ENCODE data around the gene ABL2.
"Not testable (repeated sequence)": the region's sequence is repeated elsewhere in the genome, so short reads cannot be mapped to it uniquely, and the experiment has no call there.

ABL2 gene

GRCh38 chr1:179229214-179230140 lies at the start of gene ABL2:
Gene ABL2, minus strand, starts transcription at chr1:179229677. Its CDS starts 280 bp downstream, at chr1:179229397.
- DNase-seq (ENCODE audit: low read depth) = peak; percentile 19

- DNase-seq (ENCODE audit: low read depth) = no peak
These were observed 49.4 kb upstream of the ABL2 start for GRCh38 chr1:179278920-179279319.

- not testable (repeated sequence) for DNase-seq (ENCODE audit: low read depth)
These were observed 44.9 kb upstream of the ABL2 start for GRCh38 chr1:179274424-179274823.

DNA sequence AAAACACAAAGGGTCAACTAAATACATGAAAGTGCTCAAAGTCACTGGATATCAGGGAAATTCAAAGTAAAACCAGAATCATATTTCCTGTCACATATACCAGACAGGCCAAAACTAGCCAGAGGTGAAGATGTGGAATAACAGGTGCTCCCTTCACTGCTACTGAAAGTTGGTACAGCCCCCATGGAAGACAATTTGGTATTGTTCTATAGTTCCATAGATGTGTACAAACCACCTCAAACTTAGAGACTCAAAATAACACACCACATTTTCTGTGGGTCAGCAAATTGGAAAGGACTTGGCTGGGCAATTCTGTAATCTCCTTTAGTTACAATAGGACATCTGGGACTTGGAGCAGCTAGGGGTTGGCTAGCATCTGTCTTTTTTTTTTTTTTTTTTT lies 39.6 kb upstream of the ABL2 start:
- no peak for DNase-seq (ENCODE audit: low read depth)

GRCh38 chr1:179264507-179264906 lies 35.0 kb upstream of the ABL2 start:
- no peak for DNase-seq (ENCODE audit: low read depth)

DNA sequence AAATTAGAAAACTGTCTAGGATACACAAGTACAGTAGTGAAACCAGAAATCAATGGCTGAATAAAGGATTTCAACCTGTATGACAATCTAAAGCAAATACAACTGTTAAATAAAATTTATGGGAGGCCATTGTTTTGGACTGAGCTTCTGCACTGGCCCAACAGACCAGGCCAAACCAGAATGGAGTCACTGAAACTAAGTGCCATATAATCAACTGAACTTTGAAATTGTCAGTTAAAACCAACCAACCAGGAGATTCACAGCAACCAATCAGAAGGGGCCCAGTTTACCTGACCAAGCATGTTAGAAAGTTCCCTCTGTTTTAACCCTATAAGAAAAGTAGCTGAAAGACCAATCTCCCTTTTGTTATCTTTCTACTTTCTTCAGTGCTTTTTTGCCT lies 33.6 kb upstream of the ABL2 start:
- no peak for DNase-seq (ENCODE audit: low read depth)

- DNase-seq (ENCODE audit: low read depth) = no peak
These were observed 32.7 kb upstream of the ABL2 start for GRCh38 chr1:179262183-179262582.

GRCh38 chr1:179253286-179253972 lies 24.0 kb upstream of the ABL2 start:
- DNase-seq (ENCODE audit: low read depth) = no peak

DNA sequence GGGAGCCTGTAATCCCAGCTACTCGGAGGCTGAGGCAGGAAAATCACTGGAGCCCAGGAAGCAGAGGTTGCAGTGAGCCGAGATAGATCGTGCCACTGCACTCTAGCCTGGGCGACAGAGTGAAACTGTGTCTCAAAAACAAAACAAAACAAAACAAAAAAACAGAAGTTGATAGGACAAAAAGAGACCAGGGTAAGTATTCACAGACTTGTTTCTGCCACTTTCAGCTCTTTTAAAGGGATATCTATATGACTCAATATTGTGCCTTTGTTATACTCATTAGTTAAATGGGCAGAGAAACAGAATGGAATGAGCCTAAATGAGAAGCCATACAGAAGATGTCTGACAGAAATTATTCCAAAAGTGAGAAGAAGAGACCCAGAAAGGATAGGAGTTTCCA lies 23.1 kb upstream of the ABL2 start:
- DNase-seq (ENCODE audit: low read depth) = no peak

GRCh38 chr1:179251675-179252074 lies 22.2 kb upstream of the ABL2 start:
- no peak for DNase-seq (ENCODE audit: low read depth)

- DNase-seq (ENCODE audit: low read depth) = no peak
These were observed 18.4 kb upstream of the ABL2 start for GRCh38 chr1:179247923-179248322.

DNA sequence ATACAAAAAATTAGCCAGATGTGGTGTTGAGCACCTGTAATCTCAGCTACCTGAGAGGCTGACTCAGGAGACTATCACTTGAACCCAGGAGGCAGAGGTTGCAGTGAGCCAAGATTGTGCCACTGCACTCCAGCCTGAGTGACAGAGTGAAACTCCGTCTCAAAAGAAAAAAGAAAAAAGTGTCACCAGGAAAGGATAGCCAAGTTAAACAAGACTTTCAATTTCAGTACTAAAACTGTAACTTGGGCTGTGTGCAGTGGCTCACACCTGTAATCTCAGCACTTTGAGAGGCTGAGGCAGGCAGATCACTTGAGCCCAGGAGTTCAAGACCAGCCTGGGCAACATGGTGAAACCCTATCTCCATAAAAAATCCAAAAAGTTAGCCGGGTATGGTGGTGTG lies 15.9 kb upstream of the ABL2 start:
- DNase-seq (ENCODE audit: low read depth) = not testable (repeated sequence)

GRCh38 chr1:179241530-179242097 lies 12.1 kb upstream of the ABL2 start:
- no peak for DNase-seq (ENCODE audit: low read depth)

DNA sequence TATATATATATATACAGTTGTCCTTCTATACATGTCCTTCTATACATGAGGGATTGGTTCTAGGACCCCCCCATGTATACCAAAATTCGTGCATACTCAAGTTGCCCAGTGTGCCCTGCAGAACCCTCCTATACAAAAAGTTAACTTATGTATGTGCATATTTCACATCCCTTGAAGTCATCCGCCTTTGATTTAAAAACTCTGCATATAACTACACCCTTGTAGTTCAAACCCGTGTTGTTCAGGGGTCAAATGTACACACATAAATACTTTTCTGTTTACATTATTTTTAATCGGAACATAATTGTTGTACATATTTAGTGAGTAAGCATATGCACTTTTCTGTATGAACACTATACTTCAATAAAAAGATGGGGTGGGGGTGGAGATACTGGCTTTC lies 7.7 kb upstream of the ABL2 start:
- no peak for DNase-seq (ENCODE audit: low read depth)

GRCh38 chr1:179234863-179235262 lies 5.4 kb upstream of the ABL2 start:
- no peak for DNase-seq (ENCODE audit: low read depth)

DNA sequence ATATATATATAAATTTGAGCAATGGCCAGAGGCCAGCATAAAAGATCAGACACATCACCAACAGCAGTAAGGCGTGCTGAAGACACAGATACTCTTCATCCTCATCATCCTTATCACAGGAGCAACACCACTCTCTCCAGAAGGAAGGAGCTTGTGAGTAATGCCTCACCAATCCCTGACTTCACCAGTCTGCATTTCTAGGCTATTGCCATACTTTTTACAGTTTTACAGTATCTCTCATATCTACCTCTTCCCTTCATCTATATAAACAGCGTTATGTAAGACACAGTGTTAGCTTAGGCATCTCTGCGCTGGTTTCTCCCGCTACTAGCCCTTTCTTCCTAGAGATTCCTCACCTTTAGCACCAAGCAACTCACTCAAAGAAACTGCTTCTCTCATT lies 2.4 kb upstream of the ABL2 start:
- no peak for DNase-seq (ENCODE audit: low read depth)

GRCh38 chr1:179230721-179231120 lies 1.2 kb upstream of the ABL2 start:
- no peak for DNase-seq (ENCODE audit: low read depth)

DNA sequence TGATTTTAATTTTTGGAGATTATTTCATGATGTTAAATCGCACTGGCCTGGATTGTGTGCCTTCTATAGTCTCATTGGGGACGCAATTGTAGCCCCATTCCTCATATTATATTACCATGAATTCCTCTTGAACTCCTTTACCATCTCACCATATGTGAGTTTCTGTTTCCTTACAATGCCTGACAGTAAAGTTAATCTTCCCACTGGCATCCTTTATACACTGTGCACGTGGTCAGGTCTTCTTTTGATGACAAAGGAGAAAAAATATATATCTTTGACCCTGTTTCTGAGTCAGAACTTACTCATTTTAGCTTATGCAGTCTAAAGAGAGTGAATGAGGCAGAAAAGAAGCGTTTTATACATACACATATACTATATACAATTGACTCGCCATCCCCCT lies 774 bp upstream of the ABL2 start:
- no peak for DNase-seq (ENCODE audit: low read depth)

DNA sequence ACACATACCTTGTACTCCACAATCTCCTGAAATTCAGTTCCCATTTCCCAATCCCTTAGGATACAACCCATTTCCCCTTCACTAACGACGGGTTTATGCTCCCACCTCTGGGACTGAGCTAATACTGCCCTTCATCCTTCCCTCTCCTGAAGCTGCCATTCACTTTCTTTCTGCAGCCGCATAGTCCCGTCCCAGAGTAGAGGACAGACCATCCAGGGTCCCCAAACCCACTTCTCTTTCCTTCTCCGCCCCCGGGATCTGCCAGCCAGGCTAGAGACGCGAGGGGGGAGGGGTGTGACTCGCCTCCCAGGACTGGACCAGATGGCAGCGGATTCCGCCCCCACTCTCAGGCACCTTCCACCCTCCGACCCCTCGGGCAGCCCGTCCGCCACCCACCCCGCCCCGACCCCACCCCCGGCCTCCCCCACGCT lies 679 bp downstream of the ABL2 start:
- DNase-seq (ENCODE audit: low read depth) = no peak

- DNase-seq (ENCODE audit: low read depth) = no peak
These were observed 2.7 kb downstream of the ABL2 start for GRCh38 chr1:179226738-179227137.

DNA sequence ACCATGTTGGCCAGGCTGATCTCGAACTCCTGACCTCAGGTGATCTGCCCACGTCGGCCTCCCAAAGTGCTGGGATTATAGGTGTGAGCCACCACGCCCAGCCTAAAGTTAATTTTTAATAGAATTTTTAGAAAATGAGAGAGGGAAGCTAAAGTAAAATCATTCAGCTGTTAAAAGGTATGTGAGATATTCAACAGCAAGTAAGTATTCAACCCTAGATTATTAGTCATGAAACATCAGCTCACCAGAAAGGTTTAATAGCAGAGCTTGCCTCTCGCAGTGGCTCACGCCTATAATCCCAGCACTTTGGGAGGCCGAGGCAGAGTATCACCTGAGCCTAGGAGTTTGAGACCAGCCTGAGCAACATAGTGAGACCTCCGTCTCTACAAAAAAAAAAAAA lies 5.0 kb downstream of the ABL2 start:
- DNase-seq (ENCODE audit: low read depth) = not testable (repeated sequence)

GRCh38 chr1:179221121-179221520 lies 8.4 kb downstream of the ABL2 start:
- not testable (repeated sequence) for DNase-seq (ENCODE audit: low read depth)

DNA sequence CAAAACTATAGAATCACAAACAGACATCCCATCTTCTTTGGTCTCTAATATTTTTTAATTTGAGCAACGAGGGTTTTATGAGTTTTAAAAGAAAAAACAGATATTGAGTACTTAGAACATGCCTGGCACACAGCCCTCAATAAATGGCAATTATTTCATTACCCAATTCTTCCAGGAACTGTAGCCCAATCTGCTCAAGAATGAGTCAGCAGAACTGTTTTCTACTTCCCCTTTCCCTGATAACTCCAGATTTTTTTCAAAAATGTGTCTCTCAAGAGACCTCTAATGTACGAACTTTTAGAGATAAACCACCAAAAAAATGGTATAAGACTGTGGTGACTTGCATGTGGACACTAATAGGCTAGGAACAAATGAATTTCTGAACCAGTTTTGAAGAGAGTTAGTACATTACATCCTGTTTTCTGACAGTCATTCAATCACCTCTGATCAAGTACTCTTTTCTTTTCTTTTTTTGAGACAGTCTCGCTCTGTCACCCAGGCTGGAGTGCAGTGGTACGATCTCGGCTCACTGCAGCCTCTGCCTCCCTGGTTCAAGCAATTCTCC lies 11.5 kb downstream of the ABL2 start:
- DNase-seq (ENCODE audit: low read depth) = no peak

Measured in activated gamma-delta T cell treated with anti-CD3 and anti-CD28 coated beads, Interleukin-2, amount 50 U/mL, for 16 hours (primary cell).